Stomach (tissue), 4 donors: ENCODE measurements around the gene VIPR2.

Experiments used
- CTCF ChIP-seq, 7 experiments: fragments of 450-650 bp in 4 of 7; fragments of 200-600 bp in 3 of 7; sonication (generic) in 3 of 7; IDR thresholded peaks; one replicate each; pipeline ENCODE4 v1.5.1; 2016 to 2019; ENCODE audit warnings: antibody characterized with exemption in 7 of 7, control low read depth in 2 of 7, mild to moderate bottlenecking in 1 of 7
- POLR2A ChIP-seq, 4 donors: fragments of 450-650 bp; IDR thresholded peaks; one replicate each; pipeline ENCODE4 v1.6.1; 2016; ENCODE audit warnings: antibody characterized with exemption in 4 of 4, control low read depth in 2 of 4, mild to moderate bottlenecking in 1 of 4, moderate library complexity in 1 of 4
- POLR2AphosphoS5 ChIP-seq, 3 donors: sonication (generic); formaldehyde crosslinking; IDR thresholded peaks; one replicate each; pipeline ENCODE4 v1.6.1; 2016; ENCODE audit warnings: antibody characterized with exemption in 3 of 3

DNA sequence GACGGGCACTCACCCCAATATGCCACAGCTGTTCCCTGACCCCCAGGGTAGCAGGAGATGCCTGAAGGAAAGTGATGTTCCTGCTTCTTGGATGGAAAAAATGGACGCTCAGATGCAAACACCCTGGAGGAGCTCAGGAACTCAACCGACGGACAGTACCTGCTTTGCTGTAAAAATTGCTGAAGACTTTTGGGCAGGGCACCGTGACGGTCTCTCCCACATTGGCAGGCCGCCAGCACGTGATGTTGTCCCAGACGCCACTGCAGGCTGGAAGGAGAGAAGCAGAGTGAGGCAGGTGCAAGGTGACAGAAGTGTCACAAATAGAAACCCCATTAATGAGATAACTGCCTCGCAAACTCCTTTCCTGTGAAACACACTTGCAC is 35.0 kb downstream of the VIPR2 start:
- no peak for TF ChIP-seq CTCF (IDR thresholded peaks at IDR 0.05)
- TF ChIP-seq POLR2A (IDR thresholded peaks at IDR 0.05), result no peak
- TF ChIP-seq POLR2AphosphoS5 (IDR thresholded peaks at IDR 0.05), result no peak
